DOHH2 (cell line): Measurements from ENCODE around the gene RAB5A.

Experiments
- CTCF ChIP-seq: fragments of 200-600 bp; sonication (generic); IDR thresholded peaks from one replicate; pipeline ENCODE4 v1.5.1; 2014; ENCODE audit warnings: antibody characterized with exemption, mild to moderate bottlenecking, low read depth, low read length; ENCODE audit not compliant: poor library complexity, severe bottlenecking
- EZH2phosphoT487 ChIP-seq: fragments of 200-600 bp; sonication (generic); IDR thresholded peaks from 2 replicates; pipeline ENCODE4 v1.6.1; 2017; ENCODE audit warnings: borderline replicate concordance, mild to moderate bottlenecking, antibody characterized with exemption, low read length, moderate library complexity, mixed read lengths

GRCh38 chr3:19934098-19934566 lies 12.8 kb upstream of the RAB5A start, which contains the start of gene EFHB:
- TF ChIP-seq CTCF, result no peak
- no peak for TF ChIP-seq EZH2phosphoT487
